Vagina (tissue), 2 donors: ENCODE measurements around the gene HERC2.

Experiments used
- CTCF ChIP-seq, 3 experiments: fragments of 450-650 bp in 2 of 3; fragments of 200-600 bp in 1 of 3; sonication (generic) in 1 of 3; IDR thresholded peaks; one replicate each; pipeline ENCODE4 v1.5.1; 2017 to 2019; ENCODE audit warnings: antibody characterized with exemption in 3 of 3, mild to moderate bottlenecking in 2 of 3, moderate library complexity in 2 of 3
- POLR2AphosphoS5 ChIP-seq, 2 donors: sonication (generic); formaldehyde crosslinking; IDR thresholded peaks; one replicate each; pipeline ENCODE4 v1.9.0; 2017; ENCODE audit warnings: antibody characterized with exemption in 2 of 2, mild to moderate bottlenecking in 2 of 2, low read depth in 1 of 2; ENCODE audit not compliant: insufficient read depth in 1 of 2

GRCh38 chr15:28100516-28101195 lies 221.3 kb downstream of the HERC2 start:
- TF ChIP-seq POLR2AphosphoS5 (IDR thresholded peaks at IDR 0.05; ENCODE audit: insufficient read depth in 1 of 2, low read depth in 1 of 2) (no peak), CTCF (IDR thresholded peaks at IDR 0.05) (no peak)
